NB4 (cell line): ENCODE results near the gene KRT15.

Experiments
- DNase-seq: peaks from one replicate; pipeline ENCODE4 v3.0.0; 2010; ENCODE audit warnings: low read depth
- H3K4me3 ChIP-seq: one replicate; pipeline ENCODE4 v1.5.1; 2011; ENCODE audit warnings: mild to moderate bottlenecking, low read depth, low read length, moderate library complexity
- CTCF ChIP-seq: IDR thresholded peaks from one replicate; pipeline ENCODE4 v1.5.1; 2012; ENCODE audit warnings: low read depth, low read length
- MAX ChIP-seq: IDR thresholded peaks from 2 replicates; pipeline ENCODE4 v1.6.1; 2011; ENCODE audit warnings: low read depth, low read length
- MYC ChIP-seq: IDR thresholded peaks from 2 replicates; pipeline ENCODE4 v1.6.1; 2011; ENCODE audit warnings: low read depth, low read length
- POLR2A ChIP-seq: IDR thresholded peaks from 2 replicates; pipeline ENCODE4 v1.6.1; 2011; ENCODE audit warnings: mild to moderate bottlenecking; ENCODE audit not compliant: insufficient read length; ENCODE audit errors: extremely low read depth

KRT15 gene

GRCh38 chr17:41476866-41477815, 41.5 kb downstream of the KRT15 start:
- no peak for DNase-seq
- no peak overlapping the region for H3K4me3 ChIP-seq
- TF ChIP-seq CTCF = no peak
- TF ChIP-seq MYC = no peak
- TF ChIP-seq POLR2A = no peak
- TF ChIP-seq MAX = no peak

- H3K4me3 ChIP-seq = no peak overlapping the region
- DNase-seq = no peak
- no peak for TF ChIP-seq MYC
- TF ChIP-seq MAX = no peak
- no peak for TF ChIP-seq POLR2A
- TF ChIP-seq CTCF = no peak
Observed at GRCh38 chr17:41475421-41475820, 43.3 kb downstream of the KRT15 start.

- no peak for TF ChIP-seq MAX
- no peak for TF ChIP-seq POLR2A
- TF ChIP-seq MYC = no peak
- no peak for TF ChIP-seq CTCF
- DNase-seq = no peak
- no peak overlapping the region for H3K4me3 ChIP-seq
Observed at GRCh38 chr17:41474863-41475262, 43.8 kb downstream of the KRT15 start.

DNA sequence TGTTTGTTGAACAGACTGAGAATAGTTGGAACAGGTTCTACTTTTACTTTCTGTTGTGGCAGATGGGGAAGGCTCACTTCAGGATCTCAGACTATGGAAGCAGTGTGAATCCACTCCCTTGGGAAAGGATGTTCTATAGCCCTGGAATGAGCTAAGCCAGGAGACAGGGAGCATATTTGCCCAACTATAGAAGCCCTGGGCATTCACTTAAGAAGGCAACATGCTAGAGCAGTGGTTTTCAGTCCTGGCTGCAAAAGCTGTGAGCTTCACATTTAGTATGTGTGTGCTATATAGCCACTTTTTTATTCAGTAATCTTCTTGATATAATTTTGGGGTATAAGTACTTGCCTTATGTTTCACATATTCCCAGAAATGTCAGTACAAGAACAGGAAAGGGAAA, 50.3 kb downstream of the KRT15 start:
- no peak overlapping the region for H3K4me3 ChIP-seq
- TF ChIP-seq MAX = no peak
- TF ChIP-seq MYC = no peak
- no peak for TF ChIP-seq CTCF
- no peak for DNase-seq

- TF ChIP-seq POLR2A = no peak
- no peak for TF ChIP-seq CTCF
- TF ChIP-seq MYC = no peak
- no peak for TF ChIP-seq MAX
- H3K4me3 ChIP-seq = no peak overlapping the region
- DNase-seq = no peak
Observed at GRCh38 chr17:41467561-41467960, 51.1 kb downstream of the KRT15 start.
